Right lobe of liver (tissue), 6 donors: ENCODE measurements around the gene FOXP1. TPM values are rescaled to one million over a fixed set of nuclear protein-coding genes. Genes with fewer than 3 reads are reported as not detected.

Source experiments
- ATAC-seq, 4 donors: fragments of 200-7000 bp; cut with Tn5 transposase; one replicate each; pipeline ENCODE4 v1.9.1; 2020; ENCODE audit warnings: mild to moderate bottlenecking in 4 of 4, moderate library complexity in 4 of 4
- DNase-seq, 3 donors: peaks; one replicate each; pipeline ENCODE4 v3.0.0-alpha.2; 2020
- H3K27ac ChIP-seq, 3 donors: fragments of 200-600 bp; one replicate each; pipeline ENCODE4 v1.8.0; 2022
- H3K27me3 ChIP-seq, 2 donors: fragments of 200-600 bp; one replicate each; pipeline ENCODE4 v1.8.0; 2022
- H3K36me3 ChIP-seq, 4 donors: fragments of 200-600 bp; sonication (generic) in 1 of 4; one replicate each; pipeline versions ENCODE4 v1.5.1 to v1.8.0; 2017 to 2022; ENCODE audit warnings: control low read depth in 1 of 4
- H3K4me1 ChIP-seq, 4 donors: fragments of 200-600 bp; sonication (generic) in 1 of 4; one replicate each; pipeline versions ENCODE4 v1.5.1 to v1.8.0; 2017 to 2022; ENCODE audit warnings: control low read depth in 1 of 4
- H3K4me3 ChIP-seq, 3 donors: fragments of 200-600 bp; one replicate each; pipeline ENCODE4 v1.8.0; 2022
- H3K9me3 ChIP-seq, 4 donors: fragments of 200-600 bp; sonication (generic) in 1 of 4; one replicate each; pipeline versions ENCODE4 v1.5.1 to v1.8.0; 2017 to 2022; ENCODE audit warnings: control low read depth in 1 of 4
- POLR2A ChIP-seq: fragments of 450-650 bp; IDR thresholded peaks from one replicate; pipeline ENCODE4 v1.6.1; 2017; ENCODE audit warnings: antibody characterized with exemption, mild to moderate bottlenecking
- WGBS: methylation state at CpG from one replicate; pipeline ENCODE4 v1.1.6; 2018; ENCODE audit warnings: low coverage, low lambda C conversion rate; ENCODE audit not compliant: insufficient coverage; ENCODE audit errors: missing lambda C conversion rate; 5-methylcytosine and 5-hydroxymethylcytosine counted together
- intact Hi-C, 2 donors: fragments of 100-400 bp; cut with DNase I; formaldehyde crosslinking; loops; one replicate each; pipeline versions ENCODE4 v1.11.2 to v1.14.1; 2022
- total RNA-seq, 6 experiments: library from RNA; depleted of rRNA in 2 of 6; stranded (reverse); fragments of >200 nt in 2 of 6; fragmentation: NEBNext Ultra II Directional in 3 of 6; extraction: Animal tissue kit (Norgen Biotek cat#: 25700) in 3 of 6; gene quantifications; one replicate each; pipeline versions ENCODE4 v1.1.0 to v1.2.4, GENCODE V29; 2016 to 2023
- TF ChIP-seq, protein P1 (sequence below), 4 donors: fragments of 200-600 bp in 3 of 4; fragments of 450-650 bp in 1 of 4; IDR thresholded peaks; one replicate each; pipeline versions ENCODE4 v1.5.1 to v1.8.0; 2016 to 2022; ENCODE audit warnings: antibody characterized with exemption in 4 of 4, mild to moderate bottlenecking in 2 of 4
- donor health status: DM: no; HTN: yes; CAD: no.
- donor health status: DM: no; HTN: no; CAD: no.
- donor health status: DM: no; HTN: no; CAD: no.
- donor health status: DM: no; HTN: yes; CAD: no.
- donor health status: DM: no; HTN: yes; CAD: no.

The FOXP1 gene
- total RNA-seq, 6 experiments from 2014 or later = 26.7 to 47.7 (median 35.2) TPM

DNA sequence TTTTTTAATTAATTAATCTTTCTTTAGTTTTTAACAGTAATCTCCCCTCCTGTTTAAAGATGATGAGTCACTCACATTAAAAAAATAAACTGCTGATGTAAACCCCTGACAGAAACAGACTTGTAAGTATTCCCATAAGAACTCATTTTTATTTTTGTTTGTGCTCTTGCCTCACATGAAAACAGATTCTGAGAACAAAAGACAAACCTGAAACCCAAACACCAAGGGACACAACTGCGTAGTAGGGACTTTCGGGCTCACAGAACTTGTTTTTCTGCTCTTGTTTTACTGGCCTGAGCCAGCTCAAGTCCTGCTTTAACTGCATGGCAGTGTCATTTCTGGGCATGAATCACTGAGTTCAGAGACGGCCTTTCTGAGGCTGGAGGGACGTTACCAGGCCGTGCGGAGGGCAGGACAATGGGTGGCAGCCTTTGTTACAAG, 600.8 kb downstream of the FOXP1 start:
- Histone ChIP-seq H3K27ac (peak overlapping the region; percentile 19 to 64 (median 53)), H3K27me3 (no peaks in the 10 kb centered on the region), H3K4me1 (peaks cover 0 to 4% (median 0%) of the 10 kb centered on the region in 4 donors), H3K36me3 (peaks cover 0 to 36% (median 5%) of the 10 kb centered on the region in 4 donors), H3K9me3 (no peaks in the 10 kb centered on the region), H3K4me3 (no peak overlapping the region)
- ATAC-seq = peak; percentile 38 to 67 (median 54)
- intact Hi-C loops = no loop called here
- no peak for TF ChIP-seq POLR2A
- TF ChIP-seq, protein P1, sequence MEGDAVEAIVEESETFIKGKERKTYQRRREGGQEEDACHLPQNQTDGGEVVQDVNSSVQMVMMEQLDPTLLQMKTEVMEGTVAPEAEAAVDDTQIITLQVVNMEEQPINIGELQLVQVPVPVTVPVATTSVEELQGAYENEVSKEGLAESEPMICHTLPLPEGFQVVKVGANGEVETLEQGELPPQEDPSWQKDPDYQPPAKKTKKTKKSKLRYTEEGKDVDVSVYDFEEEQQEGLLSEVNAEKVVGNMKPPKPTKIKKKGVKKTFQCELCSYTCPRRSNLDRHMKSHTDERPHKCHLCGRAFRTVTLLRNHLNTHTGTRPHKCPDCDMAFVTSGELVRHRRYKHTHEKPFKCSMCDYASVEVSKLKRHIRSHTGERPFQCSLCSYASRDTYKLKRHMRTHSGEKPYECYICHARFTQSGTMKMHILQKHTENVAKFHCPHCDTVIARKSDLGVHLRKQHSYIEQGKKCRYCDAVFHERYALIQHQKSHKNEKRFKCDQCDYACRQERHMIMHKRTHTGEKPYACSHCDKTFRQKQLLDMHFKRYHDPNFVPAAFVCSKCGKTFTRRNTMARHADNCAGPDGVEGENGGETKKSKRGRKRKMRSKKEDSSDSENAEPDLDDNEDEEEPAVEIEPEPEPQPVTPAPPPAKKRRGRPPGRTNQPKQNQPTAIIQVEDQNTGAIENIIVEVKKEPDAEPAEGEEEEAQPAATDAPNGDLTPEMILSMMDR (IDR thresholded peaks at IDR 0.05) = no peak
- 39% methylated on average over 2 of the region's 6 CpGs for WGBS
- no peak for DNase-seq

DNA sequence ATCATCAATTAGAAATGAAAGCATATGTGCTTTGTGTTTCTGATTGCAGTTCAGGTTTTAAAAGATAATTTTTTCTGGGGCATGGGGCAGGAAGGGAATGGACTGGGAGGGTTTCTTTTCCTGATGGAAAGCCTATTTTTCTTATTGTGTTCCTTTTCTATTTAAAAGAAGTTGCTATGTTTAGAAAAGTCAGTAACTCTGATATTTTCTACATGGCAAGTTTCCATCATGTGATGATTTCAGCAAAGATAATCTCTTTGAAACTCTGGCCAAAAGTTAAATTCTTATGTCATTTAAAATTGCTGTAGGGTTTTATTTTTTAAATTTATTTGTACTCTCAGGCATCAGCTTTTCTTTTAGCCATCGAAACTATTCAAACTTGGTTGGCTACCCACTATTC, 601.2 kb downstream of the FOXP1 start:
- Histone ChIP-seq H3K4me1 (peaks cover 0 to 4% (median 0%) of the 10 kb centered on the region in 4 donors), H3K27me3 (no peaks in the 10 kb centered on the region), H3K4me3 (no peak overlapping the region), H3K36me3 (peaks cover 0 to 36% (median 5%) of the 10 kb centered on the region in 4 donors), H3K9me3 (no peaks in the 10 kb centered on the region), H3K27ac (peak overlapping the region; percentile 19 to 64 (median 53))
- 55% methylated on average over 1 of the region's 1 CpG for WGBS
- TF ChIP-seq, protein P1 (IDR thresholded peaks at IDR 0.05) = no peak
- TF ChIP-seq POLR2A = no peak
- DNase-seq (no peak), ATAC-seq (no peak)
- intact Hi-C loops = no loop called here

DNA sequence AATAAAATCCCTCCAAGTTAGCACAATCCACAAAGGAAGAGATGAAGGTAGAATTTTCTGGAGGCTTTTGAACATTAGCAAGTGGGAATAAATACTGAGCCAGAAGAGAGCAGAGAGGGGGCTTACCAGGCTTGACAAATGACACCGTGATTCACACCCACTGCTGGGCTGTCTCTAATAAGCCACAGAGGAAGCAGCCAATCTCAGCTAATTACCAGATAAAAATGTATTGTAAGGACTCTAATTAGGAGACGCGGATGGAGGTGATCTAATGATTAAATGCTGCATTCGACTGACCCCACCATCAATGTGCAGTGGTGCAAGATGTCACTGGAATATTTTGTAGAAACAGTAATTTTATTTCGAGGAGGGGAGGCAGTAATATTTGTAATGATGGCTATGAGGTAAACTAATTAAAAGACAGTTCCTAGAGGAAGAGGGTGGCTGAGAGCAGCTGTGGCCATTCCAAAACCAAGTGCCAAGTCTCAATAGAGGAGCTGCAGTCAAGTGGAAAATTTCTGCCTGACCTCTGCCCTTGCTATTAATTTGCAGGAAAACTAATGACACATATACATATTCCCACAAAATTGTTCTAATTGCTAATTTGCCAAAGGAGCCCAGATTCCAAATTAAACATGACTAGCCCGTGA, 602.2 kb downstream of the FOXP1 start:
- TF ChIP-seq, protein P1 (IDR thresholded peaks at IDR 0.05) = no peak
- TF ChIP-seq POLR2A = no peak
- DNase-seq (no peak), ATAC-seq (peak in 2 of 4 donors; percentile 12 to 27)
- Histone ChIP-seq H3K36me3 (peaks cover 0 to 36% (median 9%) of the 10 kb centered on the region in 4 donors), H3K9me3 (no peaks in the 10 kb centered on the region), H3K4me3 (no peak overlapping the region), H3K27me3 (no peaks in the 10 kb centered on the region), H3K4me1 (peaks cover 0 to 4% (median 0%) of the 10 kb centered on the region in 4 donors), H3K27ac (peak overlapping the region; percentile 19 to 64 (median 53))
- WGBS = 63% methylated on average over 6 of the region's 6 CpGs
- intact Hi-C loops = no loop called here

DNA sequence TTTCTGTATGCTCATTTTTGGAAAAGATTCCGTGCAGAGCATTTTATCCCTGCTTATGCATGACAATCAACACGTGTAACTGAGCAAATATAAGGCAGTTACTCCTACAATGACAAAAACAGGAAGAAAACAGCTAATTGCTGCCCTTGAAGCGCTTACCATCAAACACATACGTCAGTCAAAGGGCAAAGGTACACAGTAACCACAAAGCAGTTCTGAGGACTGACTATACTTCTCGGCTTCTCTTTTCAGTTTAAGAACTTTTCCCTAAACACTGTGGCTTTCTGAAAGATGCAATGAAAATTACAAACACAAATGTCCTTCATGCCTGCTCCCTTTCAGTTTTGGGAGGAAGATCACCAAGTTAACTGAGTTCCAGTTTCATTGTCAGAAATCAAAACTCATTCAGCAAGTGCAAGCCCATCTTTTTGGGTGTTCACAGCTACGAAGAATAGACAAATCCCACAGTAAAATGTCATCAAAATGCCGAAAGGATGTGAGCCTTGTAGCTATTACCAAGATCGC, 602.8 kb downstream of the FOXP1 start:
- Histone ChIP-seq H3K36me3 (peaks cover 0 to 39% (median 11%) of the 10 kb centered on the region in 4 donors), H3K27ac (peak overlapping the region in 1 of 3 donors; percentile 64), H3K9me3 (no peaks in the 10 kb centered on the region), H3K4me3 (no peak overlapping the region), H3K27me3 (no peaks in the 10 kb centered on the region), H3K4me1 (peaks cover 0 to 4% (median 0%) of the 10 kb centered on the region in 4 donors)
- WGBS = 64% methylated on average over 7 of the region's 8 CpGs
- TF ChIP-seq, protein P1 (IDR thresholded peaks at IDR 0.05) = no peak
- no peak for TF ChIP-seq POLR2A
- ATAC-seq (no peak), DNase-seq (no peak)
- intact Hi-C loops = no loop called here
